ENCODE measurements around the gene VTI1A.

VTI1A gene

DNA sequence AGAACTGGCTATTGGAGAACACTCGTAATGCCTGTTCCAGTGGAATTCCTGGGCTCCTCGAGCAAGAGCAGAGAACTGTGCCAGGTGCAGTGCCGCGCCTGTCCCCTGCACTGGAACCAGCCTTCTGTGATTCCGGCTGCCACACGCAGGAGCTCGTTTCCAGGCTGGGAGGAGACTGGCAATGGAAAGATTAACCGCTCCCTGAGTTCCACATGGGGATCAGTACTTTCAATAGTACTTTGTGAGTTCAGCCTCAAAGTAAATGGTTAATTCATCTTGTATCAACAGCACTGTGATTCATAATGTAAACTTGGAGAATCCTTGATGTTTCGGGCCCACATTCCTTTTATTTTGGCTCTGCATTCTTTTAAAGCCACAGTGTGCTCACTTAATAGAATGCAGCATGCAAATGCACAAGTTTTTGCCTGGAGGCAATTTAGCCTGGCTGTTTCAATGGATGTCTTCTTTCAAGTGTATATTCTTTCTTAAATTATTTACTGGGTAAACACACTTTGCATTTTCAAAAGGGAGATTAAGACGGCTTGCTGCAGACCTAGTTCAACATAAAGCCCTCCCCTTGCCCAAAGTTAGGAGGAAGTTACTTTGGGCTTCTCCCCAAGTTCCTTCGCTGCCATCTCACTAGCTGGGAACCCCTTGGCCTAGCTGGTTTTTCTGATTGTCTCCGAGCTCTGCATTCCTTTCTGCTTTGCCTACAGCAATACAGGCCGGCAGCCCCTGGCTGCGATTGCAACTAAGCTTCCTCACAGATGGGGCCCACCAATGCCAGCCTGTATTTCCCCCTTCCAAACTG lies 364.9 kb downstream of the VTI1A start:
- DNase-seq (ENCODE audit: low spot score) = no peak

- no peak for DNase-seq (ENCODE audit: low spot score)
Measured at GRCh38 chr10:112812586-112812985, 365.6 kb downstream of the VTI1A start.

DNA sequence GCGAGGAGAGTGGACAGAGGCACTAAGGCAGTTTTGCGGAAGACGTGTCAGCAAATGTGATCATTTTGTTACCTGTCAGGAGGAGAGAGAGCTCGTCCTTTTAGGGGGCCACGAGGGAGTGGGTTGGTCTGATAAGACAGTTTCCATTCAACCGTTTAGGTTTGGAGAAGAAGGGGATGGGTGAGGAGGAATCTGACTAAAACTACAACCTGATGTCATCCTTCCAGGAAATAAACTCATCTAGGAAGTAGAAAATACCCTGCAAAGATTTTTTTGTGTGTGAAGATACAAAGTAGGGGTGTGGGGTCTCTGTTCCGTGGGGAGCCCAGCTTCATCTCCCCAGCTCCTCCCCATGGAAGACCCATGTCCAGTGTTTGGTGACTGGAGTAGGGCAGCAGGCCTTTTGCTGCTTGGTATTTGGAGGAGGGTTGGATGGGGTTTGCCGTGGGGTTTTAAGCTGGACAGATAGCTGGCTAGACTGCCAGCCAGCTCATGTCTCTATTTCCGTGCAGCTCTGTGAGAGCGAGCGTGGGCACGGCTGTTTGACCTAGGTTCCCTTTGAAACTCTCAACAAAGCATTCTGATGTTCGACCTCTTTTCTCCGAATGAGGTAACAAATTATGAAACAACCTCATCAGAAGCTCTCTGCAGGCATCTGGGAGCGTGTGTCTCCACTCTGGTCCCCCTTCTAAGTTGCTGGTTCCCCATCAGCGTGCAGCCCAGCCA lies 367.0 kb downstream of the VTI1A start:
- DNase-seq (ENCODE audit: low spot score) = no peak

DNA sequence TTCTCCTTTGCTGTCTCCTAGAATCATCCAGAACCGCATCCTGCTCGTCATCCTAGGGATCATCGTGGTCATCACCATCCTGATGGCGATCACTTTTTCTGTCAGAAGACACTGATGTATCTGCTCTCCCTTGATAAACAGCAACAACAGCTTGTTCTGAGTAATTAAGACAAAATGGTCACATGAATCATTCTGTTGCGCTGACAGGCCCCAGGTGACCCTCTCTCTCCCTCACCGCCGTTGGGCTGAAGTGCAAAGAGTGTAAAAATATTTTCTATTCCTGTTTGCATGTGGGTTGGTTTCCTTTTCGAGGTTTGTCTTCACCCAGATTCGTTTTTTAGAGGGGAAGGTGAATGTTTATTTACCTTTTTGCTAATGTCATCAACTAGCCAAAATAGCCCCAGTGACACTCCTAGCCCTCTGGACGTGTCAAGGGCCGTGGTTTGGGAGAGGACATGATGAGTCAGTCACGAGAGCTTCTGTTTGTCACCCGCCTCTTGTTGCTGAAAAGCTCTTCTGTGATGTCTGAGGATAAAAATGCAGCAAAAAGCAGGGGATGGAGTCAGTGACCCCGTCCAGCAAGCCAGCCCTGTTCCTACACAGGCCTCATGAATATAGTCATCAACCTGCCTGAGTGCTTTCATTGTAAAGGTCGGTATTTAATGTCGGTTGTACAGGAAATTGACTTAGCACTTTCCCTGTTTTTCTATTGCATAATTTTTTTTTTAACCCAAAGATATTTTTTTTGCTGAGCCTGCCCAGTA lies 368.4 kb downstream of the VTI1A start:
- DNase-seq (ENCODE audit: low spot score) = no peak

DNA sequence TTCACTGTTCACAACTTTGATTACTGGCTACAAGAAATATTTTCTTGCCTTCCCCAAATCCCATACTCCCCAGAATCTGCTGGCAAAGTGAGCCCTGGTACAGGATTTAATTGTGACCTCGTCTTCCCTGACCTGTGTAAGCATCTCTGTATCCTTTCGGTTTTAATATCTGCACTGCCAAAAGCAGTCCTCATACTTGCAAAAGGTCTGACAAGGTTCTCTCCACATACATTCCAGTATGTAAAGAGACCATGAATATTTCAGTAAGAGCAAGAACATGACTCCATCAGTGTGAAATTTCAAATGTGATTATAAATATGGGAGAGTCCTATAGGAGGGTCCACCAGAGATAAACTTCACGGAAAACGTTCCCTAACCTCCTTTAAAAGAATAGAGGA lies 369.0 kb downstream of the VTI1A start:
- no peak for DNase-seq (ENCODE audit: low spot score)

GRCh38 chr10:112816891-112817290 lies 369.9 kb downstream of the VTI1A start:
- no peak for DNase-seq (ENCODE audit: low spot score)

- DNase-seq (ENCODE audit: low spot score) = no peak
Measured at GRCh38 chr10:112817981-112818777, 371.2 kb downstream of the VTI1A start.

DNA sequence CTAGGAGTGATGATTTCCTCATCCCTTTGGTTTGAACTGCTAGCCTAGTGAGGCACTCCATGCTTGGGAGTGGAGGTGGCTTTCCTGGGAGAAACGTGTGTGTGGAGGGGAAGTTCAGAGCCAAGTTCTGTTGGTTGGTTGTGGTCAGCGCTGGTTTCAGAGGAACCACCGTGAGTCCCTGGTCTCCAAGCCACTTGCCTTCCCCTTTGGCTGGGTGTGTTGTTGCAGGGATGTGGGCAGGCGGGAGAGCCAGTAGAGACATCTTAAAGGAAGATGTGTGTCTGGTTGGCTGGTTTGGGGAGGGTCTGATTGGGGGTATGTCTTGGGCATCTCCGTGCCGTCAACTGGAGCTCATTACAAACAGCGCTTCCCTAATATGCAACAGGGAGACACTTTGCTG lies 372.2 kb downstream of the VTI1A start:
- DNase-seq (ENCODE audit: low spot score) = no peak

DNA sequence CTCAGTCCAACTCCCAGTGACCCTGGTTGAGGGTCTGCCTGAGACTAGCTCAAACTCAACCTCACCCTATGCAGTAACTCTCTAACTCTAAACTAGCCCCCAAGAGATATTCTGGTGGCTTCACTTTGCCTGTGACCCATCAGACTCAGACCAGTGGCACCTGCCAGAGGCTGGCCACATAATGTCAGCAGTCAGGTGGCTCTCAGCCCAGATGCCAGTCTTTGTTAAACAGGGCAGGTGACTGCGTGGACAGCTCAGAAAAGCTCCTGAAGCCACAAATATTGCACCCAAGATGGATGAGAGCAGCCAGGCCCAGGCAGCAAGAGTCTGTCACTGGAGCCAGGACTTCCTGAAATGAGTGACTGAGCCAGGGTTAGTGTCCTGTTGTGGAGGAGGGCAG lies 373.3 kb downstream of the VTI1A start:
- DNase-seq (ENCODE audit: low spot score) = no peak

- DNase-seq (ENCODE audit: low spot score) = no peak
Measured at GRCh38 chr10:112821038-112821437, 374.0 kb downstream of the VTI1A start.

DNA sequence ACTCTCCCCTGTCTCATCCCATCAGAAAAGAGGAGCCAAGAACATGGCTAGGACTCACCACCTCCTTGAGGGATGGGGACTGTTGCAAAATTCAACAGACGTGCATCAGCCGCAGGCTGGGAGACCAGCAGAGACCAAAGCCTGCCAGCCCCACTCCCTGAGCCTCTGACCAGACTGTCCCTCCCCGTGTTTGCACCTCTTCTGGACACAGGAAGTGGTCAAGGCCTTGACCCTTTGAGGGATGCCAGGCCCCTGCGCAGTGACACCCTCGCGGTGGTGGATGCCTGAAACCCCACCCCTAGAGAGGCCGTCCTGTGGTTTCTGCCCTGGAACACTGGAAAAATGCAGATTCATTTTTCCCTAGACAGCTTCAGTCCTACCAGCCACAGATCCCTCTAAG lies 374.6 kb downstream of the VTI1A start:
- no peak for DNase-seq (ENCODE audit: low spot score)

GRCh38 chr10:112823007-112823406 lies 376.0 kb downstream of the VTI1A start:
- DNase-seq (ENCODE audit: low spot score) = no peak

- no peak for DNase-seq (ENCODE audit: low spot score)
Measured at GRCh38 chr10:112823604-112824003, 376.6 kb downstream of the VTI1A start.

GRCh38 chr10:112826018-112826697 lies 379.1 kb downstream of the VTI1A start:
- DNase-seq (ENCODE audit: low spot score) = no peak

- DNase-seq (ENCODE audit: low spot score) = no peak
Measured at GRCh38 chr10:112827086-112827485, 380.1 kb downstream of the VTI1A start.

GRCh38 chr10:112827951-112828350 lies 380.9 kb downstream of the VTI1A start:
- no peak for DNase-seq (ENCODE audit: low spot score)

DNA sequence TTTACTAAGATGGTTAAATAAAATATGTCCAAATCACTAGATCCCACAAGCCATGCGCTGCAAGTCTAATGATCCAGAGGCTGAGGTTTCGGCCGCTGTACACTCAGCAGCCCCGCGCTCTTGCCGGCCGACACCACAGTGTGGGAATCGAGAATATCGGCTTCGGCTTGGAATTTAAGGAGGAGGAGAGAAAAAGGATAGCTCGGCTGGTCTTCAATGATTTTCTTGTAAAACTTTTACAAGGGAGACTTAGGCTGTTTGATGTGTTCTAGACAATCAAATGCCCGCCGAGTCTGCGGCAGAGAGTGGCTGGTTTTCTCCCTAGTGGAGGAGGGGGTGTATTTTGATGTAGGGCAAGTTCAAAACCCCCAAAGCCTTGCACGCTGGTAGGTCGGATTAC lies 384.8 kb downstream of the VTI1A start:
- no peak for DNase-seq (ENCODE audit: low spot score)

- DNase-seq (ENCODE audit: low spot score) = no peak
Measured at GRCh38 chr10:112832361-112832878, 385.4 kb downstream of the VTI1A start.

GRCh38 chr10:112832959-112833358 lies 385.9 kb downstream of the VTI1A start:
- DNase-seq (ENCODE audit: low spot score) = no peak

DNA sequence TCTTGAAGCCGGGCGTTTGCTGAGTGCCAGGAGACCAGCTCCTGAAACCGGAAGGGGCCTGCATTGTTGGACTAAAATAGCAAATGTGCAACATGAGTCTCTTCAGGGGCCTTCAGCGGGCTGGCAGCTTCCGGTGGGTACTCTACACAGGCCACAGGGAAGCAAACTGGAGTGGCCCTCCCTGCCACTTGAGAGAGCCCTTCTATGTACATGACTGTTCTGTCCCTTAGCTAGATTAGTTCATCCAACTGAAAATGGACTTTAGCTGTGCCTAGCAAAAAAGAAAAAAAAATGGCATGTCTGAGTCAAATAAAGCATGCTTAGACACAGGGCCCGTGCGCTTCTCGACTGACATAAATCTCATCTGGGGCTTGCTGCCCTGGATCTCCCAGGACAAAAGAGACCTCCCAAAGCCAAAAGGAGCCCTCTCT lies 387.8 kb downstream of the VTI1A start:
- DNase-seq (ENCODE audit: low spot score) = no peak

DNA sequence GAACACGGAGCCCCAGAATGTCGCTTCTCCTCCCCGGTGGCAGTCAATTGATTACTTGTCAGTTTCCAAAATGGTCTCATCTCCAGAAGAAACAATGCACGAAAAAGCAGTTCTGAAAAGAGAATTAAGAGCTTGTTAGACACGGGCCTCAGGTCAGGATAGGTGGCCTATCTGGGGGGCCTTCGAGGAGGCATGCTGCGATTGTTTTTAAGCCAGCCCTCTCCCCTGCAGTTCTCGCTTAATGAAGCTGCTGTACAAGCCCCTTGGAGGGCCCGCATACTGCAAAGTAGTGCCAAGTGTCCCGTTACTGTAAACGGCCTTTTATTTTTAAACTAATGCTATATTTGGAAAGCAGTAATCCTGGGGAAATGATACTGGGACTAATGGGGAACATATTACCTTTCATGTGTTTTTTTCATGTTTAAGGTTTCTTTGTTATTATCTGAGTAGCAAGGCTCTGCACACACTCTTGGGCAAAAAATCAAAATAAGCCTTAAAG lies 388.3 kb downstream of the VTI1A start:
- no peak for DNase-seq (ENCODE audit: low spot score)

All from hematopoietic multipotent progenitor cell treated with erythropoietin and hydrocortisone succinate and interleukin-3 and kit ligand, for 17 days (in vitro differentiated cells).